Fibroblast of lung (primary cell): ENCODE data around the gene ECHDC1. TPM values are rescaled to one million over a fixed set of nuclear protein-coding genes. Genes with fewer than 3 reads are reported as not detected.

Source experiments
- DNase-seq, 2 donors: peaks; one replicate each; pipeline versions ENCODE4 v3.0.0 to v3.0.0-alpha.2; 2010; ENCODE audit warnings: low read depth in 2 of 2
- H2AFZ ChIP-seq: 2 replicates; pipeline ENCODE4 v1.5.1; 2012; ENCODE audit warnings: low read length, control low read depth, inconsistent platforms
- H3K27ac ChIP-seq: 2 replicates; pipeline ENCODE4 v1.5.1; 2011; ENCODE audit warnings: low read length, control low read depth; ENCODE audit not compliant: insufficient read depth
- H3K27me3 ChIP-seq: 2 replicates; pipeline ENCODE4 v1.5.1; 2011; ENCODE audit warnings: mild to moderate bottlenecking, low read length; ENCODE audit not compliant: control insufficient read depth, insufficient read depth
- H3K36me3 ChIP-seq: 2 replicates; pipeline ENCODE4 v1.5.1; 2011; ENCODE audit warnings: low read length; ENCODE audit not compliant: control insufficient read depth, insufficient read depth
- H3K4me1 ChIP-seq: 2 replicates; pipeline ENCODE4 v1.5.1; 2011; ENCODE audit warnings: low read length; ENCODE audit not compliant: control insufficient read depth, insufficient read depth; ENCODE audit errors: extremely low read depth
- H3K4me2 ChIP-seq: 2 replicates; pipeline ENCODE4 v1.5.1; 2011; ENCODE audit warnings: low read length, control low read depth; ENCODE audit not compliant: insufficient read depth; ENCODE audit errors: extremely low read depth
- H3K4me3 ChIP-seq, 4 experiments: fragments of 200-600 bp in 1 of 4; sonication (generic) in 1 of 4; replicated peaks in 1 of 4; 2 replicates each; pipeline ENCODE4 v1.5.1; 2011 to 2016; ENCODE audit warnings: low read length in 4 of 4, low read depth in 3 of 4, mild to moderate bottlenecking in 3 of 4, control low read depth in 2 of 4, inconsistent platforms in 1 of 4, mixed read lengths in 1 of 4; ENCODE audit not compliant: insufficient read depth in 1 of 4; ENCODE audit errors: control extremely low read depth in 1 of 4
- H3K79me2 ChIP-seq: 2 replicates; pipeline ENCODE4 v1.5.1; 2012; ENCODE audit warnings: mild to moderate bottlenecking, low read length, inconsistent platforms; ENCODE audit not compliant: control insufficient read depth, insufficient read depth
- H3K9ac ChIP-seq: 2 replicates; pipeline ENCODE4 v1.5.1; 2011; ENCODE audit warnings: mild to moderate bottlenecking, low read length, control low read depth; ENCODE audit not compliant: insufficient read depth
- H3K9me3 ChIP-seq: 2 replicates; pipeline ENCODE4 v1.5.1; 2012; ENCODE audit warnings: low read depth, low read length; ENCODE audit not compliant: control insufficient read depth, insufficient read depth
- H4K20me1 ChIP-seq: 2 replicates; pipeline ENCODE4 v1.5.1; 2011; ENCODE audit warnings: low read length; ENCODE audit not compliant: control insufficient read depth, insufficient read depth; ENCODE audit errors: extremely low read depth
- EZH2 ChIP-seq: IDR thresholded peaks from 2 replicates; pipeline ENCODE4 v1.5.1; 2012; ENCODE audit warnings: low read length, control low read depth, mild to moderate bottlenecking; ENCODE audit errors: missing control alignments
- polyA plus RNA-seq, 2 donors: library from polyadenylated mRNA; depleted of rRNA in 1 of 2; stranded (reverse) in 1 of 2; unstranded in 1 of 2; fragments of >200 nt; gene quantifications; 2 replicates each; pipeline ENCODE4 v1.2.1, GENCODE V29; 2011 to 2012; ENCODE audit warnings: missing spikeins in 1 of 2
- total RNA-seq: library from RNA; depleted of rRNA; stranded (reverse); fragments of >200 nt; gene quantifications from 2 replicates; pipeline ENCODE4 v1.2.1, GENCODE V29; 2014
- TF ChIP-seq, protein P1 (sequence below), 2 donors: IDR thresholded peaks in 1 of 2; conservative IDR thresholded peaks in 1 of 2; 1 replicate in 1 of 2; 2 replicates in 1 of 2; pipeline ENCODE4 v1.5.1; 2011 to 2012; ENCODE audit warnings: low read length in 2 of 2, control low read depth in 1 of 2, inconsistent platforms in 1 of 2, low read depth in 1 of 2, mild to moderate bottlenecking in 1 of 2

ECHDC1 gene
- total and polyA plus RNA-seq, 2 donors (not counting 1 experiment from before 2014, with no cell fraction given): 51.7 to 64.4 TPM

- H2AFZ ChIP-seq: no peak overlapping the region
Measured at GRCh38 chr6:127298475-127298874, 44.9 kb downstream of the ECHDC1 start.

GRCh38 chr6:127297502-127298070, 45.8 kb downstream of the ECHDC1 start:
- no peak overlapping the region for H2AFZ ChIP-seq
- H3K79me2 ChIP-seq: no peaks in the 10 kb centered on the region

More at GRCh38 chr6:127298475-127298874, 44.9 kb downstream of the ECHDC1 start:
- Histone ChIP-seq H3K9ac (no peak overlapping the region), H3K4me2 (no peak overlapping the region), H3K27me3 (no peaks in the 10 kb centered on the region), H4K20me1 (no peaks in the 10 kb centered on the region), H3K4me1 (peaks cover 5% of the 10 kb centered on the region), H3K36me3 (no peaks in the 10 kb centered on the region), H3K27ac (no peak overlapping the region), H3K79me2 (no peaks in the 10 kb centered on the region), H3K9me3 (no peaks in the 10 kb centered on the region), H3K4me3 (no peak overlapping the region)
- no peak for DNase-seq
- TF ChIP-seq EZH2: no peak
- TF ChIP-seq, protein P1, sequence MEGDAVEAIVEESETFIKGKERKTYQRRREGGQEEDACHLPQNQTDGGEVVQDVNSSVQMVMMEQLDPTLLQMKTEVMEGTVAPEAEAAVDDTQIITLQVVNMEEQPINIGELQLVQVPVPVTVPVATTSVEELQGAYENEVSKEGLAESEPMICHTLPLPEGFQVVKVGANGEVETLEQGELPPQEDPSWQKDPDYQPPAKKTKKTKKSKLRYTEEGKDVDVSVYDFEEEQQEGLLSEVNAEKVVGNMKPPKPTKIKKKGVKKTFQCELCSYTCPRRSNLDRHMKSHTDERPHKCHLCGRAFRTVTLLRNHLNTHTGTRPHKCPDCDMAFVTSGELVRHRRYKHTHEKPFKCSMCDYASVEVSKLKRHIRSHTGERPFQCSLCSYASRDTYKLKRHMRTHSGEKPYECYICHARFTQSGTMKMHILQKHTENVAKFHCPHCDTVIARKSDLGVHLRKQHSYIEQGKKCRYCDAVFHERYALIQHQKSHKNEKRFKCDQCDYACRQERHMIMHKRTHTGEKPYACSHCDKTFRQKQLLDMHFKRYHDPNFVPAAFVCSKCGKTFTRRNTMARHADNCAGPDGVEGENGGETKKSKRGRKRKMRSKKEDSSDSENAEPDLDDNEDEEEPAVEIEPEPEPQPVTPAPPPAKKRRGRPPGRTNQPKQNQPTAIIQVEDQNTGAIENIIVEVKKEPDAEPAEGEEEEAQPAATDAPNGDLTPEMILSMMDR (conservative IDR thresholded peaks at IDR 0.05 in 1 of 2, IDR thresholded peaks at IDR 0.05 in 1 of 2; ENCODE audit: low read depth in 1 of 2, low read length in 2 of 2): no peak

DNA sequence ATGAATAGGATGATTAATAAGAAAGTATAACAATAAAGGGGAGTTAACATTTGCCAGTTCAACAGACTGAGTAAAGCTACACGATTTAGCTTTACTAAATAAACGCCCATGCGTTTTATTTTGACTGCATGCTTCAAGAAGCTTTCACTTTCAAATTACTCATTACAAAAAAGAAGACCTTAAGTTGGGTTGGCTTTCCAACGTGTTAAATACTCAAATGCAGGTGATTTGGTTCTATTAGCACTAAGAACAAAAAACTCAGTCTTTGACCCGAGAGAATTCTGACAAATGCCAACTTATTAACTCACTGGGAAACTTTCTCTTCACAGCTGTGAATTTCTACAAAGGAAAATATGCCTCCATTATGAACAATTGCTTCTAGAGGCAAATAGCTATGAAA, 51.9 kb downstream of the ECHDC1 start:
- Histone ChIP-seq H2AFZ (no peak overlapping the region), H3K9ac (no peak overlapping the region), H3K4me1 (no peaks in the 10 kb centered on the region), H3K36me3 (peaks cover 7% of the 10 kb centered on the region), H3K27ac (no peak overlapping the region), H4K20me1 (no peaks in the 10 kb centered on the region), H3K9me3 (no peaks in the 10 kb centered on the region), H3K4me2 (no peak overlapping the region), H3K4me3 (no peak overlapping the region), H3K79me2 (peaks cover 3% of the 10 kb centered on the region), H3K27me3 (no peaks in the 10 kb centered on the region)
- no peak for TF ChIP-seq EZH2
- TF ChIP-seq, protein P1 (conservative IDR thresholded peaks at IDR 0.05 in 1 of 2, IDR thresholded peaks at IDR 0.05 in 1 of 2; ENCODE audit: low read depth in 1 of 2, low read length in 2 of 2): no peak
- no peak for DNase-seq

More at GRCh38 chr6:127297502-127298070, 45.8 kb downstream of the ECHDC1 start:
- Histone ChIP-seq H3K27ac (no peak overlapping the region), H3K27me3 (no peaks in the 10 kb centered on the region), H3K9ac (no peak overlapping the region), H4K20me1 (no peaks in the 10 kb centered on the region), H3K36me3 (no peaks in the 10 kb centered on the region), H3K4me2 (no peak overlapping the region), H3K9me3 (no peaks in the 10 kb centered on the region), H3K4me1 (peaks cover 5% of the 10 kb centered on the region), H3K4me3 (no peak overlapping the region)
- DNase-seq: no peak
- TF ChIP-seq, protein P1 (conservative IDR thresholded peaks at IDR 0.05 in 1 of 2, IDR thresholded peaks at IDR 0.05 in 1 of 2; ENCODE audit: low read depth in 1 of 2, low read length in 2 of 2): no peak
- TF ChIP-seq EZH2: no peak
